A549 (cell line): ENCODE data around the gene TPCN2.

Experiments
- CHD2 ChIP-seq: fragments of 150-350 bp; IDR thresholded peaks from 2 replicates; pipeline ENCODE4 v1.6.1; 2014; ENCODE audit warnings: low read length; ENCODE audit not compliant: partially characterized antibody
- CTCF ChIP-seq: fragments of >200 bp; sonication (Bioruptor Twin); formaldehyde crosslinking; IDR thresholded peaks from 3 replicates; pipeline ENCODE4 v1.5.1; 2016
- E2F6 ChIP-seq: IDR thresholded peaks from 2 replicates; pipeline ENCODE4 v1.6.1; 2012; ENCODE audit warnings: low read depth, borderline replicate concordance
- EHMT2 ChIP-seq: fragments of 200-600 bp; sonication (generic); IDR thresholded peaks from 2 replicates; pipeline ENCODE4 v1.6.1; 2016; ENCODE audit warnings: antibody characterized with exemption, low read depth, mild to moderate bottlenecking, moderate library complexity
- JUN ChIP-seq, 2 experiments: fragments of >200 bp; sonication (Bioruptor Twin); formaldehyde crosslinking; IDR thresholded peaks; 2 replicates in 1 of 2; 3 replicates in 1 of 2; pipeline ENCODE4 v1.6.1; 2016 to 2017
- MAX ChIP-seq: IDR thresholded peaks from 2 replicates; pipeline ENCODE4 v1.6.1; 2012
- POLR2A ChIP-seq: IDR thresholded peaks from 2 replicates; pipeline ENCODE4 v1.6.1; 2012; ENCODE audit warnings: mild to moderate bottlenecking, low read length
- RCOR1 ChIP-seq: fragments of 150-350 bp; IDR thresholded peaks from 2 replicates; pipeline ENCODE4 v1.6.1; 2014; ENCODE audit warnings: antibody characterized with exemption, low read length, low read depth
- RNF2 ChIP-seq: fragments of 200-600 bp; sonication (generic); IDR thresholded peaks from 2 replicates; pipeline ENCODE4 v1.6.1; 2016; ENCODE audit warnings: low read depth, mild to moderate bottlenecking, antibody characterized with exemption, moderate library complexity, borderline replicate concordance
- SMC3 ChIP-seq: fragments of >200 bp; sonication (Bioruptor Twin); formaldehyde crosslinking; IDR thresholded peaks from 3 replicates; pipeline ENCODE4 v1.6.1; 2018; ENCODE audit warnings: inconsistent platforms

GRCh38 chr11:69035946-69036340 is 12.8 kb upstream of the TPCN2 start:
- TF ChIP-seq POLR2A (no peak), CTCF (no peak), MAX (no peak), E2F6 (no peak), SMC3 (no peak), EHMT2 (no peak), RNF2 (no peak), RCOR1 (no peak), CHD2 (no peak), JUN (IDR thresholded peaks at IDR 0.05) (no peak)
